ENCODE measurements around the gene NEGR1. TPM values are rescaled to one million over a fixed set of nuclear protein-coding genes. Genes with fewer than 3 reads are reported as not detected.

Gene NEGR1
- total and polyA plus RNA-seq, 9 of the 15 experiments (the other 6 are each of a cell fraction or from before 2014, with no cell fraction given): not detected

DNA sequence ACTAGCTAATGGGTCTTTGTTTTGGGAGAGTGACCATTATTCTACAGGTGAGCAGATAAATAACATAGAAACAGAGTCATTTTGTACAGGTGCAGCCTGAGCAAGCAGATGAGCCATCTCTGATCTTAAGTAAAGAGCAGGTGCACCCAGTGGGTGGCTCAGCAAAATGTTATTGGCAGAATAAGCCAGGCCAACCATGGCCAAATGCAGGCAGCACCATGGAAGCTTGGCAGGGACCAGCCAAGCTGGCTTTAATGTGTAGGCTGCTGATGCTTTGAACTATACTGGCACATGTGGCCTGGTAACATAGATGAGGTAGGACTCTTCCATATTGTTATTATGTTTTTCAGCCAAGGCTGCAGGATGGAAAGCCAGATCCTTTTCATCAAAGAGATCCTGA, 648.2 kb downstream of the NEGR1 start:
- ATAC-seq: no peak

More for the DNA sequence above, 648.2 kb downstream of the NEGR1 start:
- Histone ChIP-seq H3K36me3 (ENCODE audit: control insufficient read depth, insufficient read depth, low read length) (no peaks in the 10 kb centered on the region), H3K9me1 (ENCODE audit: control insufficient read depth, insufficient read depth, low read length) (no peaks in the 10 kb centered on the region), H3K9ac (ENCODE audit: insufficient read depth in 1 of 2, low read depth in 2 of 2, low read length in 2 of 2) (no peak overlapping the region), H3K79me2 (ENCODE audit: control insufficient read depth, insufficient read depth, low read length) (no peaks in the 10 kb centered on the region), H4K20me1 (replicated peaks; ENCODE audit: control insufficient read depth, insufficient read depth, low read length) (no peaks in the 10 kb centered on the region), H3K9me3 (replicated peaks; ENCODE audit: control insufficient read depth, insufficient read depth, low read depth, low read length) (no peaks in the 10 kb centered on the region), H2AFZ (ENCODE audit: low read depth, low read length) (no peak overlapping the region), H3K4me3 (no peak overlapping the region), H3K27me3 (ENCODE audit: control insufficient read depth in 2 of 2, insufficient read depth in 2 of 2, low read length in 2 of 2) (no peaks in the 10 kb centered on the region), H3K4me1 (replicated peaks in 1 of 2; ENCODE audit: control insufficient read depth in 2 of 2, insufficient read depth in 2 of 2, low read length in 2 of 2) (no peaks in the 10 kb centered on the region), H3K4me2 (ENCODE audit: insufficient read depth, low read length) (no peak overlapping the region), H3K27ac (ENCODE audit: extremely low read depth, low read depth, low read length) (no peak overlapping the region)
- ChIA-PET CTCF (ENCODE audit: low intra/inter-chr PET ratio) (no interaction called here), POLR2A (no interaction called here)
- TF ChIP-seq SRSF3 (IDR thresholded peaks at IDR 0.05; ENCODE audit: insufficient read depth, low read length) (no peak), FOXK2 (conservative IDR thresholded peaks at IDR 0.05 in 1 of 2, IDR thresholded peaks at IDR 0.05 in 1 of 2; ENCODE audit: low read depth in 2 of 2) (no peak), POLR2B (IDR thresholded peaks at IDR 0.05; ENCODE audit: low read depth, partially characterized antibody) (no peak), LEF1 (IDR thresholded peaks at IDR 0.05) (no peak), YBX1 (IDR thresholded peaks at IDR 0.05) (no peak), ZFP30 (CRISPR knock-in tag; IDR thresholded peaks at IDR 0.05; ENCODE audit: borderline replicate concordance) (no peak), ESRRB (CRISPR knock-in tag; IDR thresholded peaks at IDR 0.05; ENCODE audit: borderline replicate concordance) (no peak), KDM5B (IDR thresholded peaks at IDR 0.05; ENCODE audit: insufficient replicate concordance, low read depth, low read length) (no peak), STAT5B (CRISPR knock-in tag; IDR thresholded peaks at IDR 0.05) (no peak), PPARD (CRISPR knock-in tag; IDR thresholded peaks at IDR 0.05) (no peak)
- TF ChIP-seq, protein P1, sequence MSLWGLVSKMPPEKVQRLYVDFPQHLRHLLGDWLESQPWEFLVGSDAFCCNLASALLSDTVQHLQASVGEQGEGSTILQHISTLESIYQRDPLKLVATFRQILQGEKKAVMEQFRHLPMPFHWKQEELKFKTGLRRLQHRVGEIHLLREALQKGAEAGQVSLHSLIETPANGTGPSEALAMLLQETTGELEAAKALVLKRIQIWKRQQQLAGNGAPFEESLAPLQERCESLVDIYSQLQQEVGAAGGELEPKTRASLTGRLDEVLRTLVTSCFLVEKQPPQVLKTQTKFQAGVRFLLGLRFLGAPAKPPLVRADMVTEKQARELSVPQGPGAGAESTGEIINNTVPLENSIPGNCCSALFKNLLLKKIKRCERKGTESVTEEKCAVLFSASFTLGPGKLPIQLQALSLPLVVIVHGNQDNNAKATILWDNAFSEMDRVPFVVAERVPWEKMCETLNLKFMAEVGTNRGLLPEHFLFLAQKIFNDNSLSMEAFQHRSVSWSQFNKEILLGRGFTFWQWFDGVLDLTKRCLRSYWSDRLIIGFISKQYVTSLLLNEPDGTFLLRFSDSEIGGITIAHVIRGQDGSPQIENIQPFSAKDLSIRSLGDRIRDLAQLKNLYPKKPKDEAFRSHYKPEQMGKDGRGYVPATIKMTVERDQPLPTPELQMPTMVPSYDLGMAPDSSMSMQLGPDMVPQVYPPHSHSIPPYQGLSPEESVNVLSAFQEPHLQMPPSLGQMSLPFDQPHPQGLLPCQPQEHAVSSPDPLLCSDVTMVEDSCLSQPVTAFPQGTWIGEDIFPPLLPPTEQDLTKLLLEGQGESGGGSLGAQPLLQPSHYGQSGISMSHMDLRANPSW (CRISPR knock-in tag; IDR thresholded peaks at IDR 0.05): no peak
- TF ChIP-seq, protein P2, sequence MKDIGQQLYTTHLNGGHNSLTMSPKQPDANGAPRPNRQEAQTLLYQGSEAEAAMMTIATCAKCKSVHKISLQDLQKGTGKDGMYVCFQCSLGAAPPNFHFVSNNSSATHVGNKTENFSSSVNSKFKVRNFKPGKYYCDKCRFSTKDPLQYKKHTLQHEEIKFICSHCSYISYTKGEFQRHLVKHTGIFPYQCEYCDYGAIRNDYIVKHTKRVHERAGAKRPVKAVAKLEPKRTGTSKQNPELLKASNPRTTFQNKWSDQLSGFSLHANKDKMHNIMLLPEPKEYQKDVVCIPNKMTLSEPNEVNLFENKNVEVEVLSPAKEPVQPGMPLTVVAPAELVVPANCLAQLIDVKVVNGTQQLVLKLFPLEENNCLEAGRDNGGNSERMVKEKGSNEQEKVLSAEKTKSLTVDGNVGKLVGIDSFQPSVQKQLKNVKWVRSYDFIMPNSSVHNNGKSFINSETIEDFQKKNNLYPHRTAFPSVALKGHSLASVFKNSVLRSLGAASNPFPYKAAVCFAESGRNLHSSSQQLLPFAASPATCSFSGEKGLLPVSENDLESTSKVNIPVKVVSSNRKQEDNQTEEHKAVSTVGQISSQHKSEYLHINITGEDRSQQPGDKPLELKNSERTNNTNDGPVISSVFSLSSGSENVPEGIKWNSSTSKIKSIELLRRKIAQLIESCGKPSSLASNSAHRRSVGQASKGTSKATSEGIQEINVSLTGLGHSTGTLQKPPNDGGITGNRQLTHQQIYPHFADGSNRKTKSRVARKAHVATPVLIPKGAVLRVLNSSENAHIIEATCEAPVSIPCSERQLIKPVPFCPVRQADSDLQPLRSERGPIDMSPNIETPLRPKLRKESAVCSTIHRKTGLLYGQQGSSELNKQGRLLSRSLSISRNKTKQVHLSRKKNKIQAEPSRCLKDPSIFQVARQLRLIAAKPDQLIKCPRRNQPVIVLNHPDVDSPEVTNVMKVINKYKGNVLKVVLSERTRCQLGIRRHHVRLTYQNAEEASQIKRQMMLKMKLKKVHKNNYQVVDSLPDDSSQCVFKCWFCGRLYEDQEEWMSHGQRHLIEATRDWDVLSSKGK (CRISPR knock-in tag; IDR thresholded peaks at IDR 0.05): no peak
- no TSS peak for BruUV-seq (replicated peaks)
- in situ Hi-C loops (cut with MboI) (no loop called here), intact Hi-C loops (cut with micrococcal nuclease) (no loop called here)
- FAIRE-seq (no peak), DNase-seq (ENCODE audit: extremely low read depth in 1 of 4, low spot score in 3 of 4) (no peak)
